ENCODE data around the gene TENM3.
"Not testable (repeated sequence)": the region's sequence is repeated elsewhere in the genome, so short reads cannot be mapped to it uniquely, and the experiment has no call there.

TENM3 gene

DNA sequence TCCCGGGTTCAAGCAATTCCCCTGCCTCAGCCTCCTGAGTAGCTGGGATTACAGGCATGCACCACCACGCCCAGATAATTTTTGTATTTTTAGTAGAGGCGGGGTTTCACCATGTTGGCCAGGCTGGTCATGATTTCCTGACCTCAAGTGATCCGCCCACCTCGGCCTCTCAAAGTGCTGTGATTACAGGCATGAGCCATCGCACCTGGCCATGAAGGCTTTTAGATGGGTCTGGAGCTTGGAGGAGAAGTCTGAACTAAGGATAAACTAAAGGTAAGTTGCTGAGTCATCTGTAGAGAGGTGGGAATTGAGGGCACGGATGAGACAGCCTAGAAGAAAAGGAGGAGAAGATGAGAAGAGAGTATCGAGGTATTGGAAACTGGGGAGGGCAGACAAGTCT, at the start of gene TENM3:
TENM3 (plus strand) TSS at position 199 of the 400 bp plus-strand sequence. CDS start 80,619 bp downstream, outside the sequence.
- DNase-seq: not testable (repeated sequence)

DNA sequence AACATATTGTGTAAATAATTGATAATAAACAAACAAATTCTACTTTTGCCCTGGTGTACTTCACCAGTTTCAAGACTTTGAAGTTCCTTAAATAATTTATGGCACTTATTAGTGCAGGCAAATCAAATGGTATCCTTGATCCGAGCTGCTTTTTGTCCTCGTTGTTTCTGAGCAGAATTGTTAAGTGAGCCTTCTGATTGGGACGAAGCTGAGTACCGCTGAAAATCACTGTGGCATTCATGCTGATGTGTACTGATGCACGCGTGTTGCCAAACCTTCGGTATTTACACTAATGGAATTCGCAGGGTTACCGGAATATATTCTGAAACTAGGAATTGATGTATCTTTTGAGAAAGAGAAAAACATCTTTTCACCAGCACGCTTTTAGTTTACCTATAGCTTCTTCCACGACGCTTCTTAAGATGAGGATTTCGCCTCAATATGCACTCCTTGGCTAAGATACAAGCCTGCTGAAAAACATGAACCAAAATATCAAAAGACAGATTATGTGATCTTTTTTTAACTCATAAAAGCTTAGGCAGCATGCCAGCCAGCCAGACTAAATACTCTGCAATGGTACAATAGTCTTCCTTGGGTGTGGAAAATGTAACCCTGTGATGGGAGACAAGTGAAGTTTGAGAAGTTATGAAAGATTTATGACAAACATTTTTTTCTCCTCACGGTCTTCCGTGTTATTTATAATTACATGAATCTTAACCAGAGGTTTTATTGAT, 48.9 kb upstream of the TENM3 start:
- DNase-seq: no peak

DNA sequence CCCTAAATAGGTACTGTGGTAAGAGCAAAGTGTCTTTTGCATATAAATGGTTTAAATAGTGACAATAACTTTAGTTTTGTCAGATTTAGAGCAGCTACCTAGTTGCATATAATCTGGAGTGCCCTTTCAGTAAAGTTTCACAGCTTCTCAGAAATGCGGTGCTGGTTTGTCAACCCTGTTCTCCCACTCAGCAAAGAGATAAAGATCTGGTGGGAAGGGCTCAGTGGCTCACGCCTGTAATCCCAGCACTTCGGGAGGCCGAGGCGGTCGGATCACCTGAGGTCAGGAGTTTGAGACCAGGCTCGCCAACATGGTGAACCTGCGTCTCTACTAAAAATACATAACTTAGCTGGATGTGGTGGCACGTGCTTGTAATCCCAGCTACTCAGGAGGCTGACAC, 45.6 kb upstream of the TENM3 start:
- no peak for DNase-seq

DNA sequence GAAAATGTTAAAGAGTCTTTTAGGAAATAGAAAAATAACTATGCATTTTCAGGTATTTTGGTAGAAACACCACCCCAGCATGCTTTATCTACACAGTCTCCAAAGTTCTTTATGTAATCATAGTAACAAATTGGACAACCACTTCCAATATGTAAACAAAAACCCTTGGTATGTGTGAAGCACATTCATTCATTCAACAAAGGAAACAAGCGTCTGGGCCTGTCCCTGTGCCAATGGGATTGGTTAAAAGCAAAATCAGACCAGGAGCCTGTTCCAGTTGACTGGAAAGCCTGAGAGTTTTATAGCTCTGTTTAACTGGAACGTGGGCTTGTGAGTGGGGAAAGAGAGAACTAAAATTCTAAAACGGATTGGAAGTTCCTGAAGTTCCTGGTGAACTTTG, 41.3 kb upstream of the TENM3 start:
- no peak for DNase-seq

DNA sequence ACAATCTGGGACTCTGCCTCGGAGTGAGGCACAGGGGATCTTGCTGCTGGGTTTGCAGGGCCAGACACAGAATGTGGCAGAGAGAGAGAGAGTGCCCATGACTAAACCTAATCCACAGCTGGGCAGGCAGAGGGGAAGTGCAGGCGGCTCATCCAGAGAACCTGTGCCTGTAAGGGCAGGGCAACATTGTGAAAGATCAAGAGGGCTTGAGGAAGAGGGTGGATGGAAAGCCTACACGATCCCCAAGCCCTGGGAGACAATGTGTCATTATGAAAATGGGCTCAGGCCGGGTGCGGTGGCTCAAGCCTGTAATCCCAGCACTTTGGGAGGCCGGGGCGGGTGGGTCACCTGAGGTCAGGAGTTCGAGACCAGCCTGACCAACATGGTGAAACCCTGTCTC, 40.6 kb upstream of the TENM3 start:
- no peak for DNase-seq

DNA sequence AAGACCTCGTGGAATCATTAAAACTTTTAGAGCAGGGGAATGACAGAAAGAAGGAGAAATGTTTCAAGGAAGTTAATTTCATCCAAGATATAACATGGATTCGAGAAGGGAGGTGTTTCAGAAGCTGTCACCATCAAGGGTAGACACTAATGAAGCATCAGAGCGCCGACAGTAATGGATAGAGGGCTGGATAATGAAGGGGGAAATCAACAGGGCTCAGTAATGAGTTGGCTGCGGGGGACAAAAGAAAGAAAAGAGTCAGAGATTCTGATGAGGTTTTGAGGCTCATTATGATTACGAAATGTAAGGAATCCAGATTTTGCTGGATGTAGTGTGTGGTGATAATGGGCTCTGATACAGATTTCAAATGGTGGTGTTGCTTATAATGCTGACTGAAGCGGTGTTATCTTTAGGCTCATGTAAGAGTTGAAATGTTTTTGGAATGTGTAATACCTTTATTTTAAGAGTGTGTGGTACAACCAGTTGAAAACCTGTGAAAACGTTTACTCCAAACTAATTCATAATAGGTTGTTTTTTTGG, 39.3 kb upstream of the TENM3 start:
- DNase-seq: no peak

DNA sequence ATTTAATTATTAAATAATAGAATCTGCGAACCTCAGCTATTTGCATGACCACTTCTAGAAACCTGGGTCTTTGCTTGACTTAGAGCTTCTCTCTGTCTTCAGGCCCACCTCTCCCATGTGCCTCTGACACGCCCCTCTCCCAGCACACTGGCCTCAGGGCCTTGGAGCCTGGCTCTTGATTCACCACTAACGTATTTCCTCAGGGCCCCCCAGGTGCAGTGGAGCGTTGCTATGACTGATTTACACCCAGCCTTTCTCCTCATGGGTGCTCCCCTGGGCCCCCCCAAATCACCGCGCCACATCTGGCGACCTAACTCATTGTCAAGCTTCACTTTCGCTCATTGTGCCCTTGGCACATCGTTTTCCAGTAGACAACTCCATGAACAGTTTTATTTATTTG, 37.9 kb upstream of the TENM3 start:
- no peak for DNase-seq

DNA sequence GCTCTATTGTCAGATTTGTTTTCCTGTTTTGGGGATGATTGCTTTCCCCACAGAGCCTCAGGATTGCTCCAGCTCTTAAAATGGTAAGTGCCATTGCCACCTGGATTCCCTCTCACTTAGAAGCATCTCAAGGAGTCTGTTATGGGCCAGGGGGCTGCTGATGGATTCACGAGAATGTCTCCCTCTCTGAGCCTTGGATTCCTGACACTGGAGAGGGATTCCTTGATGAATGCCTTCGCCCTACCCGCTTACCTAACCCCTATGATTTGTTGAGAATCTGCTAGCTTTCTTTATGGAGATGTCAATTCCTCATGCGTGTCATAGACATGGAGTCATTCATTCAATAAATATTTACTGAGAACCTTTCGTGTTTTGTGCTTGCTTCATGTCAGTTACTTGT, 36.9 kb upstream of the TENM3 start:
- DNase-seq: no peak

DNA sequence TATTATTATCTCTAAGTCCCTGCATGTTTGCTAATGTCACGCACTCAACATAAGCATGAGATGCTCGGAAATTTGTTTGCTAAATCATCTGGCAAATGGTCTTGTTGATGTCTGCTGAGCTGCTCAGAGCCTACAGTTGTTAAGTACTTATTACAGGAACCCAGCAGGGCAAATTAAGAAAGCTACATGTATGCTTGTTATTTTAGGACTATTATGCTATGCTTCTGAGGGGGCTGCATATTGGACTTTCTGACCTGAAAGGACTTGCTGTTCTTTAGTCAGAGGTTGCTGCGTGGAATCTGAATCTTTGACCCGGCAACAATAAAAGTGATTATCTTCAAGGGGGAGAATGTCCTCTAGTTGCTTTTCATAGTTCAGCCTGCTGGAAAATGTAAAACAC, 36.3 kb upstream of the TENM3 start:
- no peak for DNase-seq

DNA sequence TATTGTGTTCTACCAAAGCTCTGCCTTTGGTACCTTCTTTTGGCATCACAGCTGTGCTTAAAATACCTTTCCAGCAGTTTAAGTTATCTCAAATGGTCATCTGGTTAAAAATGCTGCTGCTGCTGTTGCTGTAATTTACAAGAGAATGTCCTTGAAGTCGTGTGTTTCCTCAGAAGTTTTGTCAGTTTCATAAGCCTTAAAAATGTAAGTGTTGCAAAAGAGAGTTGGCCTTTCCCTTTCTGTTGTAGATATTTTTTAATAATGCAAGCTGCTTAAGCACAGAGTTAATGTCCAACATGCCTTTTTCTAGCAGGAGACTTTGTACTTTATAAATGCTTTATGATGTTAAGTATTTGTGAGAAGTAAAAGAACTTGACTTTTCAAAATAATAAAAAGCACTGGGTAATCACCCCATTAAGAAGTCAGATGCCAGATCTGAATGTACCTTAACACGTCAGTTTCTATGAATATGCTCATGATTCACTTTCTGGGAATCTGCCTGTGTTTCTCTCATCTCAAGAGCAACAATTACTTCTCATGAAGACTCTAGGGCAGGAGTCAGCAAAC, 35.3 kb upstream of the TENM3 start:
- DNase-seq: no peak

DNA sequence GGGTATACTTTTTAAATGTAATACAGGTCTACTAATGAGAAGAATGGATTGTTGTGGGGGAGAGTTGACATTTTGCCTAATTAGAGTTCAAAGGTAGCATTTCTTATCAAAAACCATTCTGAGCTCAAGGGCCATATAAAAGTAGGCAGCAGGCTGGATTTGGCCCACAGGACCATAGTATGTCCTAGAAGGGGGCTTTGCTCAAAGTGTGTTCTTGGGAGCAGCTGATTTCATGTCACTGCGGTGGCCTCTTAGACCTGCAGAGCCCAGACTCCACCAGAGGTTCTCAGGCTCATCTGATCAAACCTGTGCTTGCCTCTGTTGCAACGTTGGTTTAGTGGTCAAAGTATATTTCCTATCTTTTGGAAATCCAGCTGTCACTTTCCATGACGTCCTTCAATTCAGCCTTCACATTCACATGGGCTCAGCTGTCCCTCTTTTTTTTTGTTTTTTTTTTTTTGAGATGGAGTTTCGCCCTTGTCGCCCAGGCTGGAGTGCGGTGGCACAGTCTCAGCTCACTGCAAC, 34.6 kb upstream of the TENM3 start:
- DNase-seq: no peak

DNA sequence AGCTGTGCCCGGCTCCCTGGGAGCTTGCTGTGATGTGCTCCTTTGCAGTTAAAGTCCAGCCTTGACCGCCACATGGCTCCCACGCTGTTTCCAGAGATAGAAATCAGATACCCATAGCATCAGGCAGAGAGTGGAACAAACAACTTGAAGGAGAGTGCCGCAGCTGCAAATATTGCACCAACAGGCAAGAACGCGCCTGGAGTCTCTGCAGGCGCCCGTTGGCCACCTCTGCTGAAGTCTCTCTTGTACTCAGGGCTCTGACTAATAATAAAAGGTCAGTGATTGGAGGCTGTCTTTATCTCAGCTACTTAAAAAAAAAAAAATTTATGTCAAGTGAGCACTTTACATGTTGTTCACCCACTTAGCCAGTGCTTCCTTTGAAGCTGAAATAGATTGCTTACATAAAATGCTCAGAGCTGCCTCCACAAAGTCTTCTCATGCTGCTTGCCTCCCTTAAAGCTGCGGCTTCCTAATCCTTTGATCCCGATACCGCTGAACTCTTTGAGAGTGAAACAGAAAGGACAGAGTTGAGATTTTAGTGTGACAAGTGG, 30.9 kb upstream of the TENM3 start:
- DNase-seq: no peak

DNA sequence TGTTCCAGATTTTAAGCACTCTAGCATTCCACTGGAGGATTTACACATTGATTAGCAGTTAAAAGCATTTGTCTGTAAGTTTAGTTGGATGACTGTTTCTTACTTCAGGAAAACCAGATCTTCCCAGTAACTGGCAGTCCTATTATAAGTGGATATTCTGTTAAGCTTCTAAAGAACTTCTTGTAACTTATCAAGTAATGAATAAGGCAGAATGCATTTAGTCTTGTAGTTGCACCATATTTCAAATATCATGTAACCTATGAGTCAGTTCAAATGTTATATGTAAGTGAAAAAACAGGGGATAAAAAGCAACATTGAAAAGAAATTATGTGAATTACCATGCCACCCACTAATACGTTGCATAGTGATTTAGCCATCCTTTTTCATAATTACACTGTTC, 30.2 kb upstream of the TENM3 start:
- DNase-seq: no peak

DNA sequence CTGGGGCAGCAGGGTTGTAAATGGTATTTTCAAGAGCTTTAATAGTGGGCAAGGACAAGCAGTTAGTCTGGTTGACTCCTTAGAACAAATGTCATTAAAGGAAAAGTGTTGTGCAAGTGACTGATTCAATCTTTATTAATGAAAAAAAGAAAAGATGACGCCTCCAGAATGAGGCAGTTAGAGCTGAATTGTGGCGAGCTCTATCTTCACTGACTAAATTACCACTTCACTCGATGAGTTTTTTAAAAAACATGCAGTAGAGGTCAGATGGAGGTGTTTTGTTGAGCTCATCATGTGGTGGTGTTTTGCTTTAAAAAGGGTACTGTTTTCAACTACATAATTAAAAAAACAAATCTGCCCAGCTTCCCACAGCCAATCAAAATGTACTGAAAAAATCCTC, 28.1 kb upstream of the TENM3 start:
- DNase-seq: no peak

DNA sequence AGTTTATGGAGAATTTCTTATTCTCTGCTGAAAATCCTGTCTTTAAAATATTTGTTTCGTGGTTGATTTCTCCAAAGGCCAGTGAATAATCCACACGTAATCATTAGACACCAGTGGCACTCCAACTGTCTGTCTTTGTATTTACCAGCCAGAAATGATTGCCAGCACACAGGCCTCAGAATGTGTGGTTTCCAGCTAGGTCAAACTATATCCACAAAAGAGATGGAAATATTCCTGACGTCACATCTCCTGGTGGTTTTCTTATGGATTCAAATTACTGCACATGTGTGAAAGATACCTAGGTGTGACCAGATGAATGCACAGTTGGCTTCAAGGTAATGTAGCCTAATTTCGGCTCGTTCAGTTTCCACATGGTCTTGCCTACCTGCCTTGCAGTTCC, 27.2 kb upstream of the TENM3 start:
- DNase-seq: no peak

DNA sequence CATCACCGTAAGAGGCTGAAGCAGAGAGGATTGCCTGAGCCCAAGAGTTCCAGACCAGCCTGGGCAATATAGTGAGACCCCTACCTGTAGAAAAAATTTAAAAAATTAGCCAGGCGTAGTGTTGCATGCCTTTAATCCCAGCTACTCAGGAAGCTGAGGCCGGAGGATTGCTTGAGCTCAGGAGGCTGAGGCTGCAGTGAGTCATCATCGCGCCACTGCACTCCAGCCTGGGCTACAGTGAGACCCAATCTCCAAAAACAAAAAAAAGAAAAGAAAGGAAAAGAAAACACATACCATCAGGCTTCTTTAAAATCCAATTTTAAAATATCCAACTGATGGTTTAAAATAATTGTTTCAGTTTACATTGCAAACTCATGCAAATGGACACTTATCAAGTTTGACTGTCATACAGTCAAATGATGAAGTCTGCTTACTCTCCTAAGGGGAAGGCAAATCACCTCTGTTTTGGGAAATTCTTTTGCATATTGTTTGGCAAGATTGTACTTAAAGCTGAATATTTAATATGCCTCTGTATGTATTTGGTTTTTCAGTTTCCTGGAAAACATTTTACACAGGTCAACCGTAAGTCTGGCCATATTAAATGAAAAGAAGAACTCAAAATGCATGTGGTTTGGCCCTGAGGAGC, 23.7 kb upstream of the TENM3 start:
- DNase-seq: no peak

DNA sequence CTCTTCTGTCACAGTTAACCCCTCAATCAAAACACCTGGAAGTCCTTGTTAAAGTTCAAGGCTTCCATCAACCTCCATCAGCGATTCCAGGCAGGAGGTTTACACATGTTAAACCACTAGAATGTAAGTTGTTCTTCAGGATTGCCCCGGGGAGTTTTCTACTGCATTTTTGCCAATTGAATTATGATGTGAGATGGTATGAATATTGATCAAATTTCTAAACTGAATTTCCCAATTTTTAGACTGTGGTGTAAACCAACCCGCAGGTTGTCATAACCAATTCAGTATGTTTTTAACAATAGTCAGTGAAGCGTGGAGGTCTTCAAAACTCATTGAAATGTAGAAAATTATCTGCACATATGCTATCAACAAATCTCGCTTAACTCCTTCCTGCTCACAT, 21.2 kb upstream of the TENM3 start:
- DNase-seq: no peak

DNA sequence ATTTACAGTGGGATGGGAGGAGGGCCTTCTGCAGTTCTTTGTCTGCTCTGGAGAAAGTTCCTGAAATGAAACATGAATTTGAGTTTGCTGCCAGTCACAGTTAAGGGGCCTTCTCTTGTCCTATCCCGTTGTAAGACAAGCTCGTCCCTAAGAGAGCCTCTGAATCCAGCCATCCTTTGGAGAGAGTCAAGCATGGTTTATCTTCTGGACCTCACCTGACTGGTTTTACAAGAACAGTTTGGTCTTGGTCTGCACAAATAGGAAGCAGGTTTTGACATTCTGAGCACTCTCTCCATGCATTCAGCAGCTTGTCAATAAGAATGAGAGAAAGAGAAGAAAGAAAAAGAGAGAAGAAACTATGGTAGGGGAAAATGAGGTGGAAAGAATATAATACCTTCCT, 20.4 kb upstream of the TENM3 start:
- no peak for DNase-seq

DNA sequence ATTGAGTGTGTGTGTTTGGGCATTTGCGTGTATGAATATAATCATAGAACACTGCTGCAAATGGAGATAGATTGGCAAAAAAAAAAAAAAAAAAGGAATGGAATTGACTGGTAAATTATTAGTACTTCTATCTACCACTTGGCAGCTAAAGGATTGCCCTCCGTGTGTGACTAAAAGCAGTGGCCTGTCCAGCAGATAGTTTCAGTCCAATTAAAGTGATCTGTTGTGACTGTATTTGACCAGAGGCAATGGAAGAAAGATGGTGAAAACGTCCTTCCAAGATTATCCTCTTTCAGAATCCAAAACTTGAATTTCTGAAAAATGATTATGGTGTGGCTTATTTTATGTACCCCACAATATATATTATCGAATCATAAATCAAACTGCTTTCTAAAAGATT, 19.5 kb upstream of the TENM3 start:
- no peak for DNase-seq

DNA sequence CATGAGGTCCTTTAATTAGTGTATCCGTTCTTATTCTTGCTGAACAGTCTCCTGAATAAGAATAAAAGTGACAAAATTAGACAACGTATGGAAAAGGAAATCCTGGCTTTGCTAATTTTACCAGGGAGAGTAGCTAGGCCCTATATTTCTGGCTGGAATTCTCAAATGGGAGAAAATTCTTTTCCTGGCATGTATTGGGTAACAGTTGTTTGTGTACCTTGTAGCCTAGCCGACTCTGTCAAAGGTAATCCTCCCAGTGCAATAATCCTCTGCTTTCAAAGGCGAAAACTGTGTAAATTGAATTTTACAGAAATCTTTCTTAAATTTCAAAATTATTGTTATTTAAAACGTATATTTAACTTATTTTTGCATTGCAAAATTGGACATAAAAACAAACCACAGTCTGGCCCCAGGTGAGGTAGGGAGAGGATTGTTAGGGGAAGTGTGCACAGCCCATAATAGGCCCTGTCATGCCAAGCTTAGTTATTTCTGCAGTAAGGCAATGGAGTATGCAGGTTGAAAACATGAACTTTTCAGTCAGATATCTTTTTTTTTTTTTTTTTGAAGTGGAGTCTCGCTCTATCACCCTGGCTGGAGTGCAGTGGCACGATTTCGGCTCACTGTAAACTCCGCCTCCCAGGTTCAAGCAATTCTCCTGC, 18.9 kb upstream of the TENM3 start:
- no peak for DNase-seq

DNA sequence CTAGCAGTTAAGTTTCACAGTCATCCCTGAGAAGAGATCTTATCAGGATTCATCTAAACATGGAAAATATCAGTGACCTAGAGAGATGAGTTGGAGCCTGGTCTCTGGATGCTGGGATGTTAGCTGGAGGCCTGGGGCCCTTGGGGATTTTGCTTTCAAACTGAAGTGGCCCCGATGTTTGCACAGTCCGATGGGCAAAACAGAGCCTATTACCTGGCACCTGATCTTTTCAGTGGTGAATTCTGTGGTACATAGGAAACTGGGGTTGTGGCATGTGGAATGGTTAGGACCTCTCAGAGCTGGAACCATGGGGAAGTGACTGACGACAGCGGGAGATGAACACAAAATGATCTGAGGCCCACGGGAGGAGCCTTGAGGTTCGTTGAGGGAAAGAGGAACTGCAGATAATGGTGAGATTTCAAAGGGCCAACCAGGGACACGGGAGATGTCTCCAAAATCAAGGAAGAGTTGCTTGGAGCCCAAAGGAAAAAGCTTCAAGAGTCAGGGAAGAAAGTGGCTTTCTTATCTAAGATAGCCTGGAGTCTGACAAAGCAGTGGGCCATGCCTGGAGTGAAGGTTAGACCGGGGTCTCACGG, 17.8 kb upstream of the TENM3 start:
- DNase-seq: no peak

DNA sequence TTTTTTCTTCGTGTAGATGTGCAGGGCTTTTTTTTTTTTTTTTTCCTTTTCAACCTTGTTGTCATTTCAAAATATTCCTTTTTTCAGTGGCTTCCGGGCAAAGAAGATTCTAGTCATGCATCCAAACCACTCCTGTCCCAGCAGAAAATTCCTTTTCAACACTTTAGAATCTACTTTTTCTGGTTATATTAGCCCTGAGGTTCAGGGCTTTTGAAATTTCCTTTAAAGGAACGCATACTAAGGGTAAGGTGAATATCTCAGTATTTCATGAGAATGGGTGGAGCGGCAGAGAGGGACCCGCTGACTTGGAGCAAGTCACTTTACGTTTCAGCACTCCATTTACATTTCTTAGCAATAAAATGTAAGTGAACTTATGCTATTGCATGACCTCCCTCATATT, 15.6 kb upstream of the TENM3 start:
- no peak for DNase-seq

Data from NCI-H524 treated with DMSO at 0.1 percent for 48 hours (cell line).